ENCODE measurements around the gene SCN1A. TPM values are rescaled to one million over a fixed set of nuclear protein-coding genes. Genes with fewer than 3 reads are reported as not detected.
A peak's percentile ranks its signal among the peaks of the same experiment; 100 is the strongest.
"Not testable (repeated sequence)": the region's sequence is repeated elsewhere in the genome, so short reads cannot be mapped to it uniquely, and the experiment has no call there.

Gene SCN1A
- total RNA-seq, 8 experiments from 2014 or later, result 0.10 to 50.7 (median 4.1) TPM

GRCh38 chr2:166148500-166149400 is 20.9 kb upstream of the SCN1A start:
- Histone ChIP-seq H3K27ac (no peak overlapping the region), H3K4me3 (no peak overlapping the region), H3K4me1 (replicated peaks in 1 of 2) (peaks cover 0 to 19% of the 10 kb centered on the region in 2 donors)
- peak in 6 of 8 experiments; percentile 56 to 82 (median 66) for ATAC-seq (replicated peaks in 6 of 8)
- in situ Hi-C loops (cut with MboI; ENCODE audit: low pct_unique_long_range_greater_than_20kb in 2 of 9, low sequenced_read_pairs in 9 of 9, unreplicated experiment in 9 of 9), result loop anchor here in 3 of 9 experiments (25.0 kb wide), 1 partner anchor 186 kb away; the partner anchor contains the start of gene TTC21B (in 3 of the 3)
- WGBS, 10 experiments, result 37 to 100% (median 61%) methylated on average over 1 to 7 of the region's 7 CpGs

- Histone ChIP-seq H3K4me3 (no peak overlapping the region), H3K27ac (no peak overlapping the region), H3K4me1 (replicated peaks in 1 of 2) (peaks cover 0 to 19% of the 10 kb centered on the region in 2 donors)
- ATAC-seq (replicated peaks in 6 of 8), result no peak
- in situ Hi-C loops (cut with MboI; ENCODE audit: low pct_unique_long_range_greater_than_20kb in 2 of 9, low sequenced_read_pairs in 9 of 9, unreplicated experiment in 9 of 9), result loop anchor here in 3 of 9 experiments (25.0 kb wide), 1 partner anchor 186 kb away; the partner anchor contains the start of gene TTC21B (in 3 of the 3)
- 50 to 100% (median 77%) methylated on average over 1 to 2 of the region's 2 CpGs; no CpG with 5 or more reads in 2 of the 10 experiments for WGBS, 10 experiments
Observed at GRCh38 chr2:166147883-166148282, 20.1 kb upstream of the SCN1A start.

- Histone ChIP-seq H3K27ac (no peak overlapping the region), H3K4me1 (replicated peaks in 1 of 2) (peaks cover 0 to 17% of the 10 kb centered on the region in 2 donors), H3K4me3 (no peak overlapping the region)
- WGBS, 10 experiments, result 40 to 90% (median 60%) methylated on average over 1 of the region's 1 CpG; no CpG with 5 or more reads in 5 of the 10 experiments
- in situ Hi-C loops (cut with MboI; ENCODE audit: low pct_unique_long_range_greater_than_20kb in 2 of 9, low sequenced_read_pairs in 9 of 9, unreplicated experiment in 9 of 9), result loop anchor here in 3 of 9 experiments (25.0 kb wide), 1 partner anchor 182 kb away; the partner anchor contains the start of gene TTC21B (in 3 of the 3)
- ATAC-seq (replicated peaks in 6 of 8), result no peak
Observed at GRCh38 chr2:166144071-166144470, 16.3 kb upstream of the SCN1A start.

- ATAC-seq (replicated peaks in 6 of 8), result peak in 1 of 8 experiments; percentile 59
- in situ Hi-C loops (cut with MboI; ENCODE audit: low pct_unique_long_range_greater_than_20kb in 2 of 9, low sequenced_read_pairs in 9 of 9, unreplicated experiment in 9 of 9), result loop anchor here in 3 of 9 experiments (25.0 kb wide), 1 partner anchor 179 kb away; the partner anchor contains the start of gene TTC21B (in 3 of the 3)
- WGBS, 10 experiments, result 19 to 100% (median 68%) methylated on average over 1 to 2 of the region's 2 CpGs; no CpG with 5 or more reads in 2 of the 10 experiments
- H3K4me1 ChIP-seq (replicated peaks in 1 of 2), result no peaks in the 10 kb centered on the region
- no peak overlapping the region for H3K27ac ChIP-seq
- no peak overlapping the region for H3K4me3 ChIP-seq
Observed at GRCh38 chr2:166140932-166141331, 13.1 kb upstream of the SCN1A start.

- 31 to 100% (median 65%) methylated on average over 2 to 7 of the region's 7 CpGs; no CpG with 5 or more reads in 1 of the 10 experiments for WGBS, 10 experiments
- ATAC-seq (replicated peaks in 6 of 8), result no peak
- in situ Hi-C loops (cut with MboI; ENCODE audit: low pct_unique_long_range_greater_than_20kb in 2 of 9, low sequenced_read_pairs in 9 of 9, unreplicated experiment in 9 of 9), result loop anchor here in 3 of 9 experiments (25.0 kb wide), 1 partner anchor 178 kb away; the partner anchor contains the start of gene TTC21B (in 3 of the 3)
- Histone ChIP-seq H3K4me1 (replicated peaks in 1 of 2) (no peaks in the 10 kb centered on the region), H3K4me3 (no peak overlapping the region), H3K27ac (no peak overlapping the region)
Observed at GRCh38 chr2:166140475-166140874, 12.7 kb upstream of the SCN1A start.

DNA sequence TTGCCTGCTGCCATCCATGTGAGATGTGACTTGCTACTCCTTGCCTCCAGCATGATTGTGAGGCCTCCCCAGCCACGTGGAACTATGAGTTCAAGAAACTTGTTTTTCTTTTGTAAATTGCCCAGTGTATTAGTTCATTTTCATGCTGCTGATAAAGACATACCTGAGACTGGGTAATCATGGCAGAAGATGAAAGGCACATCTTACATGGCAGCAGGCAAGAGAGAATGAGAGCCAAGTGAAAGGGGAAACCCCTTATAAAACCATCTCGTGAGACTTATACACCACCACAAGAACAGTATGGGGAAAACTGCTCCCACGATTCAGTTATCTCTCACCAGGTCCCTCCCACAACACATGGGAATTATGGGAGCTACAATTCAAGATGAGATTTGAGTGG is 11.7 kb upstream of the SCN1A start:
- H3K4me3 ChIP-seq; ATAC-seq (replicated peaks in 6 of 8); H3K4me1 ChIP-seq (replicated peaks in 1 of 2); H3K27ac ChIP-seq: not testable (repeated sequence)
- in situ Hi-C loops (cut with MboI; ENCODE audit: low pct_unique_long_range_greater_than_20kb in 2 of 9, low sequenced_read_pairs in 9 of 9, unreplicated experiment in 9 of 9), result loop anchor here in 3 of 9 experiments (25.0 kb wide), 1 partner anchor 177 kb away; the partner anchor contains the start of gene TTC21B (in 3 of the 3)
- WGBS, 10 experiments, result 20 to 83% (median 46%) methylated on average over 1 to 3 of the region's 3 CpGs; no CpG with 5 or more reads in 2 of the 10 experiments

GRCh38 chr2:166138667-166139066 is 10.8 kb upstream of the SCN1A start:
- H3K4me3 ChIP-seq, result no peak overlapping the region
- ATAC-seq (replicated peaks in 6 of 8), result no peak
- 71 to 100% (median 93%) methylated on average over 1 of the region's 1 CpG; no CpG with 5 or more reads in 6 of the 10 experiments for WGBS, 10 experiments
- in situ Hi-C loops (cut with MboI; ENCODE audit: low pct_unique_long_range_greater_than_20kb in 2 of 9, low sequenced_read_pairs in 9 of 9, unreplicated experiment in 9 of 9), result loop anchor here in 3 of 9 experiments (25.0 kb wide), 1 partner anchor 176 kb away; the partner anchor contains the start of gene TTC21B (in 3 of the 3)
- no peak overlapping the region for H3K27ac ChIP-seq
- no peaks in the 10 kb centered on the region for H3K4me1 ChIP-seq (replicated peaks in 1 of 2)

GRCh38 chr2:166138144-166138543 is 10.3 kb upstream of the SCN1A start:
- ATAC-seq (replicated peaks in 6 of 8), result peak in 3 of 8 experiments; percentile 77 to 90 (median 85)
- in situ Hi-C loops (cut with MboI; ENCODE audit: low pct_unique_long_range_greater_than_20kb in 2 of 9, low sequenced_read_pairs in 9 of 9, unreplicated experiment in 9 of 9), result loop anchor here in 3 of 9 experiments (25.0 kb wide), 1 partner anchor 176 kb away; the partner anchor contains the start of gene TTC21B (in 3 of the 3)
- Histone ChIP-seq H3K4me3 (no peak overlapping the region), H3K27ac (no peak overlapping the region), H3K4me1 (replicated peaks in 1 of 2) (no peaks in the 10 kb centered on the region)
- 75 to 80% methylated on average over 2 of the region's 2 CpGs; no CpG with 5 or more reads in 8 of the 10 experiments for WGBS, 10 experiments

GRCh38 chr2:166137331-166137730 is 9.5 kb upstream of the SCN1A start:
- H3K4me1 ChIP-seq (replicated peaks in 1 of 2), result no peaks in the 10 kb centered on the region
- no peak overlapping the region for H3K27ac ChIP-seq
- no peak for ATAC-seq (replicated peaks in 6 of 8)
- WGBS, 10 experiments, result 20 to 93% (median 65%) methylated on average over 1 to 2 of the region's 2 CpGs; no CpG with 5 or more reads in 4 of the 10 experiments
- in situ Hi-C loops (cut with MboI; ENCODE audit: low pct_unique_long_range_greater_than_20kb in 2 of 9, low sequenced_read_pairs in 9 of 9, unreplicated experiment in 9 of 9), result loop anchor here in 3 of 9 experiments (25.0 kb wide), 1 partner anchor 175 kb away; the partner anchor contains the start of gene TTC21B (in 3 of the 3)
- no peak overlapping the region for H3K4me3 ChIP-seq

GRCh38 chr2:166135849-166136258 is 8.0 kb upstream of the SCN1A start:
- H3K27ac ChIP-seq, result no peak overlapping the region
- in situ Hi-C loops (cut with MboI; ENCODE audit: low pct_unique_long_range_greater_than_20kb in 2 of 9, low sequenced_read_pairs in 9 of 9, unreplicated experiment in 9 of 9), result loop anchor here in 3 of 9 experiments (25.0 kb wide), 1 partner anchor 174 kb away; the partner anchor contains the start of gene TTC21B (in 3 of the 3)
- WGBS, 10 experiments, result 60 to 100% (median 80%) methylated on average over 1 of the region's 2 CpGs; no CpG with 5 or more reads in 5 of the 10 experiments
- H3K4me1 ChIP-seq (replicated peaks in 1 of 2), result no peaks in the 10 kb centered on the region
- H3K4me3 ChIP-seq, result no peak overlapping the region
- no peak for ATAC-seq (replicated peaks in 6 of 8)

DNA sequence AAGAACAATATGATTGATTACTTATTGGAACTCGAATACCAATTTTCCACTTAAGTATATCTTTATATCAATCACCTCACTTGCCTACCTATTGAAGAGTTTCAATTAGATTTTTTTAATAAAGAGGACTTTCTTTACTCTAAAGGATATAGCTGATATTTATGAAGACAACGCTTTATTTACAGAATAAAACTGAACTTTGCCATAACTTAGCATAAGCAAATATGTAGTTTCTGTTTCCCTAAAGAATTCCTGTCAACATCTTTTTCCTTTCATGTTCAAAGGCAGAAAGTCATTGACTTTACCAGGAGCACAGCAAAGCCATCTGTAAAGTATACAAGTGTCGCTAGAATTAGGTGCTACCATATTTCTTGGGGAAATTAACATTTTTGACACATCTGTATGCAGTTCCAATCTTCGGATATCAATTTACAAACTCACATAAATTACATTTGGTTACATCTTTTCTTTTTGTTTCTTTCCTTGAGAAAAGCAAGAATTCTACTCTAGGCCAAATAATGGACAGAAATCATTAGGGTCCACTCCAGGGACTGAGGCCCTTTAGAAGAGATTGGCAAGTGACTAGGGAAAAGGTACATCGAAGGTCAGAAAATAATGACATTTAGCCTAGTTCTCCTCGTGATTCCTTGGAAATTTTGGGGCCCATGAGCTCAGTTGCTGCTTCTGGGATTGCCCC is 7.5 kb upstream of the SCN1A start:
- WGBS, 10 experiments, result 32 to 96% (median 60%) methylated on average over 1 to 5 of the region's 6 CpGs; no CpG with 5 or more reads in 1 of the 10 experiments
- in situ Hi-C loops (cut with MboI; ENCODE audit: low pct_unique_long_range_greater_than_20kb in 2 of 9, low sequenced_read_pairs in 9 of 9, unreplicated experiment in 9 of 9), result loop anchor here in 3 of 9 experiments (25.0 kb wide), 1 partner anchor 173 kb away; the partner anchor contains the start of gene TTC21B (in 3 of the 3)

More for the DNA sequence above, 7.5 kb upstream of the SCN1A start:
- no peak for ATAC-seq (replicated peaks in 6 of 8)
- no peaks in the 10 kb centered on the region for H3K4me1 ChIP-seq (replicated peaks in 1 of 2)
- H3K4me3 ChIP-seq, result no peak overlapping the region
- no peak overlapping the region for H3K27ac ChIP-seq

Data from motor neuron (in vitro differentiated cells).